ENCODE measurements around the gene ONECUT1. TPM values are rescaled to one million over a fixed set of nuclear protein-coding genes. Genes with fewer than 3 reads are reported as not detected.
A peak's percentile ranks its signal among the peaks of the same experiment; 100 is the strongest.

ONECUT1 gene
- total RNA-seq, 1 experiment from 2014 or later: 35.9 TPM

GRCh38 chr15:52805351-52806283 is 15.5 kb upstream of the ONECUT1 start:
- Mint-ChIP-seq H3K27me3 (ENCODE audit: low read depth) (peaks cover 34% of the 10 kb centered on the region), H3K4me3 (peak overlapping the region; percentile 55), H3K27ac (no peak overlapping the region), H3K9me3 (no peaks in the 10 kb centered on the region), H3K36me3 (peaks cover 30% of the 10 kb centered on the region), H3K4me1 (peaks cover 61% of the 10 kb centered on the region)
- ATAC-seq: peak; percentile 41
- POLR2A ChIA-PET: interaction anchor here (0.5 to 4.5 kb wide), 11 partner anchors 10 to 1728 kb away, joined by 3 to 38 read pairs (median 4); no protein-coding TSS in a partner anchor
- CTCF ChIA-PET: interaction anchor here (0.6 to 4.5 kb wide), 22 partner anchors 10 to 1439 kb away, joined by 3 to 103 read pairs (median 4); partner anchors contain the start of gene ONECUT1
- peak; percentile 61 for DNase-seq (ENCODE audit: low spot score)
- TF ChIP-seq MYBL2 (CRISPR knock-in tag; IDR thresholded peaks at IDR 0.05) (no peak; the same call in 1 of the 2 replicates), CREM (CRISPR knock-in tag; IDR thresholded peaks at IDR 0.05) (no peak), GRHL2 (CRISPR knock-in tag; IDR thresholded peaks at IDR 0.05; ENCODE audit: insufficient replicate concordance, severe bottlenecking) (no peak), PRDM15 (CRISPR knock-in tag; IDR thresholded peaks at IDR 0.05) (0 out of 2 replicates have a peak, but pooled peaks have one; percentile 15), ZNF416 (CRISPR knock-in tag; IDR thresholded peaks at IDR 0.05) (no peak), JAZF1 (CRISPR knock-in tag; IDR thresholded peaks at IDR 0.05) (no peak), ZBTB43 (CRISPR knock-in tag; IDR thresholded peaks at IDR 0.05) (0 out of 2 replicates have a peak, but pooled peaks have one; percentile 52), ARID4B (CRISPR knock-in tag; IDR thresholded peaks at IDR 0.05; ENCODE audit: borderline replicate concordance) (peak; percentile 73; the same call in 1 of the 2 replicates), E2F5 (CRISPR knock-in tag; IDR thresholded peaks at IDR 0.05) (peak; percentile 35; the same call in 1 of the 2 replicates), SMAD4 (CRISPR knock-in tag; IDR thresholded peaks at IDR 0.05) (0 out of 2 replicates have a peak, but pooled peaks have one; percentile 23), MLX (CRISPR knock-in tag; IDR thresholded peaks at IDR 0.05) (no peak), HMGA2 (CRISPR knock-in tag; IDR thresholded peaks at IDR 0.05) (no peak), NR3C1 (CRISPR knock-in tag; conservative IDR thresholded peaks at IDR 0.05; ENCODE audit: low read depth) (no peak), ETV6 (CRISPR knock-in tag; IDR thresholded peaks at IDR 0.05) (peak; percentile 19; the same call in 1 of the 2 replicates), CTCF (IDR thresholded peaks at IDR 0.05) (no peak), HMGXB4 (CRISPR knock-in tag; IDR thresholded peaks at IDR 0.05) (peak; percentile 72; the same call in 1 of the 2 replicates), TEAD4 (CRISPR knock-in tag; IDR thresholded peaks at IDR 0.05) (no peak), ZSCAN18 (CRISPR knock-in tag; IDR thresholded peaks at IDR 0.05) (no peak), SMAD3 (CRISPR knock-in tag; IDR thresholded peaks at IDR 0.05; ENCODE audit: borderline replicate concordance) (no peak)
